ENCODE results near the gene C18orf63. TPM values are rescaled to one million over a fixed set of nuclear protein-coding genes. Genes with fewer than 3 reads are reported as not detected.

The C18orf63 gene
- total RNA-seq, 1 experiment from 2014 or later: not detected

Other genes starting within 250 kb of the C18orf63 start
- gene FBXO15, start 168.0 kb upstream of the C18orf63 start, total RNA-seq (2021; ENCODE audit: unreplicated experiment): 1.9 TPM
- gene TIMM21, start 167.3 kb upstream of the C18orf63 start, total RNA-seq (2021; ENCODE audit: unreplicated experiment): 82.0 TPM
- gene CYB5A, start 23.9 kb upstream of the C18orf63 start, total RNA-seq (2021; ENCODE audit: unreplicated experiment): 51.3 TPM
- 0.26 TPM for gene DIPK1C, start 141.5 kb downstream of the C18orf63 start, total RNA-seq (2021; ENCODE audit: unreplicated experiment)
- gene CNDP2, start 180.5 kb downstream of the C18orf63 start, total RNA-seq (2021; ENCODE audit: unreplicated experiment): 310 TPM
- not detected for gene CNDP1, start 218.7 kb downstream of the C18orf63 start, total RNA-seq (2021; ENCODE audit: unreplicated experiment)

Data from Panc1 (cell line).